Panc1 (cell line): ENCODE measurements around the gene OSBPL5. TPM values are rescaled to one million over a fixed set of nuclear protein-coding genes. Genes with fewer than 3 reads are reported as not detected.

Experiments
- ATAC-seq: fragments of 200-7000 bp; cut with Tn5 transposase; 2 replicates; pipeline ENCODE4 v1.9.1; 2020; ENCODE audit warnings: mild to moderate bottlenecking, moderate library complexity
- BruUV-seq: library from RNA; stranded (reverse); fragments of 400-500 nt; replicated peaks from 2 replicates; lab custom pipeline; 2021; lab: Mats Ljungman, UMichigan
- CTCF ChIA-PET: fragments of 300-600 bp; sonication (Branson Sonifier 250); formaldehyde crosslinking; loops from one replicate; lab custom pipeline; 2022; ENCODE audit warnings: antibody characterized with exemption; lab: Charles Lee
- POLR2A ChIA-PET: fragments of 300-600 bp; sonication (Branson Sonifier 250); formaldehyde crosslinking; loops from one replicate; lab custom pipeline; 2022; ENCODE audit warnings: antibody characterized with exemption; lab: Charles Lee
- DNase-seq: peaks from one replicate; pipeline ENCODE4 v3.0.0-alpha.2; 2010; ENCODE audit warnings: low read depth, low spot score
- H3K27ac ChIP-seq: 2 replicates; pipeline ENCODE4 v1.5.1; 2011; ENCODE audit warnings: mild to moderate bottlenecking, low read length, inconsistent platforms
- H3K27me3 ChIP-seq: fragments of 200-500 bp; sonication (Bioruptor generic); 2 replicates; pipeline ENCODE4 v1.6.0; 2014; ENCODE audit warnings: low read length, inconsistent platforms; ENCODE audit not compliant: control insufficient read depth, insufficient read depth
- H3K36me3 ChIP-seq: fragments of 200-500 bp; sonication (Bioruptor generic); 2 replicates; pipeline ENCODE4 v1.5.1; 2014; ENCODE audit warnings: inconsistent platforms, mild to moderate bottlenecking, low read length, moderate library complexity; ENCODE audit not compliant: control insufficient read depth, insufficient read depth
- H3K4me1 ChIP-seq: 2 replicates; pipeline ENCODE4 v1.5.1; 2011; ENCODE audit warnings: inconsistent platforms, mild to moderate bottlenecking, low read length, moderate library complexity; ENCODE audit not compliant: control insufficient read depth, insufficient read depth
- H3K4me3 ChIP-seq, 2 experiments: 2 replicates each; pipeline ENCODE4 v1.5.1; 2011 to 2012; ENCODE audit warnings: low read depth in 2 of 2, low read length in 2 of 2, mild to moderate bottlenecking in 2 of 2, inconsistent platforms in 1 of 2, moderate library complexity in 1 of 2
- H3K9me3 ChIP-seq: fragments of 200-500 bp; sonication (Bioruptor generic); 2 replicates; pipeline ENCODE4 v1.5.1; 2014; ENCODE audit warnings: low read depth, mild to moderate bottlenecking, inconsistent platforms, low read length, moderate library complexity; ENCODE audit not compliant: control insufficient read depth, insufficient read depth
- POLR2AphosphoS5 ChIP-seq: IDR thresholded peaks from 2 replicates; pipeline ENCODE4 v1.6.1; 2012; ENCODE audit warnings: mild to moderate bottlenecking, low read depth, low read length, moderate library complexity
- SIN3A ChIP-seq: IDR thresholded peaks from 2 replicates; pipeline ENCODE4 v1.6.1; 2012; ENCODE audit warnings: low read depth, mild to moderate bottlenecking, low read length, moderate library complexity, borderline replicate concordance; ENCODE audit not compliant: insufficient read depth
- TCF7L2 ChIP-seq: IDR thresholded peaks from 2 replicates; pipeline ENCODE4 v1.6.1; 2011; ENCODE audit warnings: mild to moderate bottlenecking, low read depth, low read length, inconsistent platforms
- in situ Hi-C: cut with HindIII; loops from 2 replicates; pipeline ENCODE4 v1.10.0; 2016; ENCODE audit warnings: low sequenced_read_pairs, low pct_unique_long_range_greater_than_20kb
- intact Hi-C: fragments of 100-400 bp; cut with micrococcal nuclease; formaldehyde crosslinking; loops from one replicate; pipeline ENCODE4 v1.10.0; 2022; ENCODE audit not compliant: unreplicated experiment
- total RNA-seq: library from RNA; stranded (reverse); gene quantifications from one replicate; pipeline ENCODE4 v1.2.1, GENCODE V29; 2021; ENCODE audit not compliant: unreplicated experiment
- TF ChIP-seq, protein P1 (sequence below), 2 experiments: IDR thresholded peaks; 2 replicates each; pipeline ENCODE4 v1.6.1; 2011 to 2012; ENCODE audit warnings: low read depth in 2 of 2, control low read depth in 1 of 2, low read length in 1 of 2, mild to moderate bottlenecking in 1 of 2, moderate library complexity in 1 of 2; ENCODE audit not compliant: insufficient read depth in 1 of 2
- TF ChIP-seq, protein P2 (sequence below): fragments of 450-650 bp; IDR thresholded peaks from 2 replicates; pipeline ENCODE4 v1.5.1; 2017; ENCODE audit warnings: mild to moderate bottlenecking

Gene OSBPL5
- total RNA-seq, 1 experiment from 2014 or later, result 20.2 TPM

DNA sequence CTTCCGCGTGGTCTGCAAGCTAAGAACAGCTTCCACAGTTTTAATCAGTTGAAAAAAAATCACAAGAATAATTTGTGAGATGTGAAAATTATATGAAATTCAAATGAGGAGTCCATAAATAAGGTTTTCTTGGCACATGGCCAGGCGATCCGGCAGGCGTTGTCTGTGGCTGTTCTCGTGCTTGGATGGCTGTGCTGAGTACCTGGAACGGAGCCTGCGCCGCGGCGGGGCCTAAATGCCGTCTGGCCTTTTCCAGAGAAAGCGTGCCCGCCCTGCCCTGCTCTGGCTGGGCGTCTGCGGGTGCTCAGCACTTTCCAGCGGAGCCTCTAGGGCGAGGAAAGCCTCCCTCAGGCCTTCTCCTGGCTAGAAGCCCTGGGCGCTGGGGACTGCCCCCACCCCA lies 41.8 kb downstream of the OSBPL5 start:
- POLR2A ChIA-PET, result no interaction called here
- intact Hi-C loops, result no loop called here
- BruUV-seq, result no TSS peak

DNA sequence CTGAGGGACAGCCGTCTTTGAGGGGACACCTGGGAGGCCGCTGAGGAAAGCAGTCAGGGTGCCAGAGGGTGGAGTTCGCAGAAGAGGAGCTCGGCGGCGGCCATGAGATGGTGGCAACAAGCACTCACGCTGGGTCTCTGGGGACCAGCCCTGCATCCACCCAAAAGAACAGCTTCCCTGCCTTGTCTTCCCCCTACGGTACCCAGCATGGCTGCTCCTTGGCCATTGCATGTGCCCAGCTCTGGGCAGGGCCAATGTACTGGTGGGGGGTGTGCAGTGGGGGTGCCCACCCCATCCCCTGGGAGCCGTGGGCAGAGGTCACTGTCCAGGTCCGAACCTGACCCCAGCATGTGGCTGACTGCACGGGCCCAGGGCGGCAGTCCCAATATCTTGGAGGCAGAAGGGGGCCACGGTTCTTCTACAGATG lies 42.3 kb downstream of the OSBPL5 start:
- Histone ChIP-seq H3K4me1 (no peaks in the 10 kb centered on the region), H3K9me3 (no peaks in the 10 kb centered on the region), H3K36me3 (no peaks in the 10 kb centered on the region), H3K4me3 (no peak overlapping the region), H3K27me3 (no peaks in the 10 kb centered on the region), H3K27ac (no peak overlapping the region)
- no peak for DNase-seq
- CTCF ChIA-PET, result interaction anchor here (1.2 kb wide), 1 partner anchor 286 kb away, joined by 3 read pairs; no protein-coding TSS in a partner anchor
- no TSS peak for BruUV-seq
- TF ChIP-seq, protein P1, sequence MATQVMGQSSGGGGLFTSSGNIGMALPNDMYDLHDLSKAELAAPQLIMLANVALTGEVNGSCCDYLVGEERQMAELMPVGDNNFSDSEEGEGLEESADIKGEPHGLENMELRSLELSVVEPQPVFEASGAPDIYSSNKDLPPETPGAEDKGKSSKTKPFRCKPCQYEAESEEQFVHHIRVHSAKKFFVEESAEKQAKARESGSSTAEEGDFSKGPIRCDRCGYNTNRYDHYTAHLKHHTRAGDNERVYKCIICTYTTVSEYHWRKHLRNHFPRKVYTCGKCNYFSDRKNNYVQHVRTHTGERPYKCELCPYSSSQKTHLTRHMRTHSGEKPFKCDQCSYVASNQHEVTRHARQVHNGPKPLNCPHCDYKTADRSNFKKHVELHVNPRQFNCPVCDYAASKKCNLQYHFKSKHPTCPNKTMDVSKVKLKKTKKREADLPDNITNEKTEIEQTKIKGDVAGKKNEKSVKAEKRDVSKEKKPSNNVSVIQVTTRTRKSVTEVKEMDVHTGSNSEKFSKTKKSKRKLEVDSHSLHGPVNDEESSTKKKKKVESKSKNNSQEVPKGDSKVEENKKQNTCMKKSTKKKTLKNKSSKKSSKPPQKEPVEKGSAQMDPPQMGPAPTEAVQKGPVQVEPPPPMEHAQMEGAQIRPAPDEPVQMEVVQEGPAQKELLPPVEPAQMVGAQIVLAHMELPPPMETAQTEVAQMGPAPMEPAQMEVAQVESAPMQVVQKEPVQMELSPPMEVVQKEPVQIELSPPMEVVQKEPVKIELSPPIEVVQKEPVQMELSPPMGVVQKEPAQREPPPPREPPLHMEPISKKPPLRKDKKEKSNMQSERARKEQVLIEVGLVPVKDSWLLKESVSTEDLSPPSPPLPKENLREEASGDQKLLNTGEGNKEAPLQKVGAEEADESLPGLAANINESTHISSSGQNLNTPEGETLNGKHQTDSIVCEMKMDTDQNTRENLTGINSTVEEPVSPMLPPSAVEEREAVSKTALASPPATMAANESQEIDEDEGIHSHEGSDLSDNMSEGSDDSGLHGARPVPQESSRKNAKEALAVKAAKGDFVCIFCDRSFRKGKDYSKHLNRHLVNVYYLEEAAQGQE (IDR thresholded peaks at IDR 0.05; ENCODE audit: insufficient read depth in 1 of 2, low read depth in 2 of 2, low read length in 1 of 2), result no peak
- TF ChIP-seq, protein P2, sequence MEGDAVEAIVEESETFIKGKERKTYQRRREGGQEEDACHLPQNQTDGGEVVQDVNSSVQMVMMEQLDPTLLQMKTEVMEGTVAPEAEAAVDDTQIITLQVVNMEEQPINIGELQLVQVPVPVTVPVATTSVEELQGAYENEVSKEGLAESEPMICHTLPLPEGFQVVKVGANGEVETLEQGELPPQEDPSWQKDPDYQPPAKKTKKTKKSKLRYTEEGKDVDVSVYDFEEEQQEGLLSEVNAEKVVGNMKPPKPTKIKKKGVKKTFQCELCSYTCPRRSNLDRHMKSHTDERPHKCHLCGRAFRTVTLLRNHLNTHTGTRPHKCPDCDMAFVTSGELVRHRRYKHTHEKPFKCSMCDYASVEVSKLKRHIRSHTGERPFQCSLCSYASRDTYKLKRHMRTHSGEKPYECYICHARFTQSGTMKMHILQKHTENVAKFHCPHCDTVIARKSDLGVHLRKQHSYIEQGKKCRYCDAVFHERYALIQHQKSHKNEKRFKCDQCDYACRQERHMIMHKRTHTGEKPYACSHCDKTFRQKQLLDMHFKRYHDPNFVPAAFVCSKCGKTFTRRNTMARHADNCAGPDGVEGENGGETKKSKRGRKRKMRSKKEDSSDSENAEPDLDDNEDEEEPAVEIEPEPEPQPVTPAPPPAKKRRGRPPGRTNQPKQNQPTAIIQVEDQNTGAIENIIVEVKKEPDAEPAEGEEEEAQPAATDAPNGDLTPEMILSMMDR, result no peak
- no peak for TF ChIP-seq POLR2AphosphoS5
- TF ChIP-seq TCF7L2, result no peak
- TF ChIP-seq SIN3A, result no peak
- POLR2A ChIA-PET, result no interaction called here
- in situ Hi-C loops (no loop called here), intact Hi-C loops (no loop called here)
- no peak for ATAC-seq

More for the DNA sequence above, 41.8 kb downstream of the OSBPL5 start:
- H3K9me3 ChIP-seq, result no peaks in the 10 kb centered on the region
- CTCF ChIA-PET, result interaction anchor here (1.2 kb wide), 1 partner anchor 286 kb away, joined by 3 read pairs; no protein-coding TSS in a partner anchor
- in situ Hi-C loops, result no loop called here
- H3K27me3 ChIP-seq, result no peaks in the 10 kb centered on the region
- TF ChIP-seq TCF7L2, result no peak
- TF ChIP-seq, protein P1 (IDR thresholded peaks at IDR 0.05; ENCODE audit: insufficient read depth in 1 of 2, low read depth in 2 of 2, low read length in 1 of 2), result no peak
- no peak for TF ChIP-seq SIN3A
- TF ChIP-seq, protein P2, result no peak
- H3K4me1 ChIP-seq, result no peaks in the 10 kb centered on the region
- H3K4me3 ChIP-seq, result no peak overlapping the region
- 0 out of 2 replicates have a peak, but pooled peaks have one; percentile 6 for ATAC-seq
- no peak for DNase-seq
- no peaks in the 10 kb centered on the region for H3K36me3 ChIP-seq
- no peak overlapping the region for H3K27ac ChIP-seq
